Neutrophil (primary cell): ENCODE data around the gene DENND1A.

Source experiments
- H3K27ac ChIP-seq: fragments of 200-600 bp; sonication (generic); 2 replicates; pipeline ENCODE4 v1.5.1; 2016; ENCODE audit warnings: mild to moderate bottlenecking, moderate library complexity
- H3K27me3 ChIP-seq: fragments of 200-600 bp; sonication (generic); 2 replicates; pipeline ENCODE4 v1.6.0; 2016; ENCODE audit warnings: mild to moderate bottlenecking
- H3K36me3 ChIP-seq: fragments of 200-600 bp; sonication (generic); 2 replicates; pipeline ENCODE4 v1.5.1; 2017
- H3K4me1 ChIP-seq, 2 experiments: fragments of 200-600 bp in 1 of 2; sonication (generic) in 1 of 2; 1 replicate in 1 of 2; 2 replicates in 1 of 2; pipeline versions ENCODE4 v1.5.1 to v1.6.1; 2013 to 2016; ENCODE audit warnings: low read depth in 1 of 2, low read length in 1 of 2, mild to moderate bottlenecking in 1 of 2, moderate library complexity in 1 of 2; ENCODE audit not compliant: control insufficient read depth in 1 of 2, insufficient read depth in 1 of 2
- H3K4me3 ChIP-seq, 2 experiments: fragments of 200-600 bp in 1 of 2; sonication (generic) in 1 of 2; 1 replicate in 1 of 2; 2 replicates in 1 of 2; pipeline ENCODE4 v1.5.1; 2013 to 2016; ENCODE audit warnings: low read depth in 1 of 2, low read length in 1 of 2, mild to moderate bottlenecking in 1 of 2, moderate library complexity in 1 of 2
- H3K9me3 ChIP-seq: fragments of 200-600 bp; sonication (generic); 2 replicates; pipeline ENCODE4 v1.5.1; 2016
- CTCF ChIP-seq: fragments of 200-600 bp; sonication (generic); IDR thresholded peaks from 2 replicates; pipeline ENCODE4 v1.5.1; 2016; ENCODE audit warnings: antibody characterized with exemption

Gene DENND1A

GRCh38 chr9:123656565-123656964 lies 273.4 kb downstream of the DENND1A start:
- no peaks in the 10 kb centered on the region for H3K27me3 ChIP-seq
- H3K4me1 ChIP-seq = peaks cover 4 to 11% of the 10 kb centered on the region in 2 experiments
- H3K4me3 ChIP-seq = no peak overlapping the region
- TF ChIP-seq CTCF = no peak
- no peak overlapping the region for H3K27ac ChIP-seq
- no peaks in the 10 kb centered on the region for H3K9me3 ChIP-seq
- H3K36me3 ChIP-seq = peaks cover 3% of the 10 kb centered on the region

DNA sequence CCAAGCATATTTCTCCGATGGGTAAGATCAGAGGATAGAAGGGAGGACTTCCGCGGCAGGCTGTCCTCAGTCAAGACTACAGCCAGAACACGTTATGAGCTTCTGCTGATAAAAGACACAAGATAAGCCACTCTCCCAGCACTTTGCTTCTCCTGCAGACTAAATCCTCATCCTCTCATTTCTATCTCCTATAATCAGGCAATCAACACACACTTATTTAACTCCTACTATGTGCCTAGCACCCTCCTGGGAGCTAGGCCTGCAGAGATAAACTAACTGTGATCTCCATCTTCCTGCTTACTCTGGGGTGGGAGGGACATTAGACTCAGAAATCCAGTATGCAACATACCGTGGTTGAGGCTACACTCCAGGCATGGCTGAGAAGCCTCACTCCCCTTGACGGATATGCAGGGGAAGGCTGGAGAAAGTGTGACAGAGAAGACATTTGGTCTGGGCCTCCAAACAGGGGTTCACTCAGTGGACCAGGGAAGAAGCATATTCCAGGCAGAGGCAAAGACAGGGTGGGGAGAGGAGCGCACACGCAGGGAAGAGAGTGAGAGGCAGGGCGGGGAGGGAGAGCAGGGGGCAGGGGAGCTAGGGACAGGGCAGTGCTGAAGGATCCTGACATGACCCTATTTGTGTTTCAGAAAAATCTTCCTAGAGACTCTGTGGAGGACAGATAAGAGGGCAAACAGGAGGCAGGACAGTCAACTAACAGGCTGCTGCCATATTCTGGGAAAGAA lies 274.1 kb downstream of the DENND1A start:
- Histone ChIP-seq H3K27ac (no peak overlapping the region), H3K9me3 (no peaks in the 10 kb centered on the region), H3K4me3 (no peak overlapping the region), H3K27me3 (no peaks in the 10 kb centered on the region), H3K36me3 (peaks cover 3% of the 10 kb centered on the region), H3K4me1 (peaks cover 4 to 10% of the 10 kb centered on the region in 2 experiments)
- TF ChIP-seq CTCF = no peak

DNA sequence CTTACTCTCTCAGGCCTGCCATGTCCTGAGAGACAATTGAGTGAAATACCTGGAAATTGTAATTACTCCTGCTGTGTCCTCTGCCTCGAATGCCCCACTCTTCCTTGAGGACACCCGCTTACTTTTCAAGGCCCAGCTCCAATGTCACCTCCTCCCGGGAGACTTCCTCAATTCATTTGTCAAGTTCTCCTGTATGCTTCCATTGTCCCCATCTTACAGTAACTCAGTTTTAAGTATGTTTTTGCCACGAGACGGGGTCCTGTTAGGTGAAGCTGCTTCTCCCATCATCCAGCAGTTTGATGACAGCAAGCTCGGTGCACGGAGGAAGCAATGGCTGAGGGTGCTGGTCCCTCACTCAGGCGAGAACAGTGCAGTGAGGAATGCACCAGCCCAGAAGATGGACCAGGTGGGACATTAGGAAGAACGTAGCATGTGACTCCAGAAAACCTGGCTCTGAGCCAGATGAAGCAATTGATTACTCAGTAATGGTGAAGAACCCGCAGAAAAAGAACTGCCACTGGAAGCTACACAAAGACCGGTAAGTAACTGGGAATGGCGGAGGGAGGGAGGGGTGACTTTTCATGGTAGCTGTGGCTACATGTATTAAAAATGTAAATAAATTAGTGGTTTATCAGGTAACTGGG lies 274.8 kb downstream of the DENND1A start:
- no peak overlapping the region for H3K27ac ChIP-seq
- H3K9me3 ChIP-seq = no peaks in the 10 kb centered on the region
- no peak for TF ChIP-seq CTCF
- peaks cover 3% of the 10 kb centered on the region for H3K36me3 ChIP-seq
- H3K4me3 ChIP-seq = no peak overlapping the region
- no peaks in the 10 kb centered on the region for H3K27me3 ChIP-seq
- peaks cover 4 to 7% of the 10 kb centered on the region in 2 experiments for H3K4me1 ChIP-seq

GRCh38 chr9:123654218-123654993 lies 275.5 kb downstream of the DENND1A start:
- Histone ChIP-seq H3K9me3 (no peaks in the 10 kb centered on the region), H3K27ac (no peak overlapping the region)
- TF ChIP-seq CTCF = no peak

GRCh38 chr9:123652416-123652815 lies 277.5 kb downstream of the DENND1A start:
- TF ChIP-seq CTCF = no peak
- Histone ChIP-seq H3K27ac (no peak overlapping the region), H3K4me3 (no peak overlapping the region), H3K36me3 (peaks cover 8% of the 10 kb centered on the region), H3K27me3 (no peaks in the 10 kb centered on the region), H3K9me3 (no peaks in the 10 kb centered on the region), H3K4me1 (peaks cover 0 to 3% of the 10 kb centered on the region in 2 experiments)

More at GRCh38 chr9:123654218-123654993, 275.5 kb downstream of the DENND1A start:
- peaks cover 4 to 7% of the 10 kb centered on the region in 2 experiments for H3K4me1 ChIP-seq
- H3K27me3 ChIP-seq = no peaks in the 10 kb centered on the region
- no peak overlapping the region for H3K4me3 ChIP-seq
- H3K36me3 ChIP-seq = peaks cover 3% of the 10 kb centered on the region
